K562 (cell line): ENCODE results near the gene PBOV1. TPM values are rescaled to one million over a fixed set of nuclear protein-coding genes. Genes with fewer than 3 reads are reported as not detected.

Source experiments
- ATAC-seq: fragments of 200-7000 bp; cut with Tn5 transposase; 3 replicates; pipeline ENCODE4 v1.9.1; 2020; ENCODE audit warnings: moderate library complexity
- BruUV-seq: library from RNA; stranded (reverse); fragments of 400-500 nt; replicated peaks from 2 replicates; lab custom pipeline; 2021; lab: Mats Ljungman, UMichigan
- CTCF ChIA-PET: fragments of 300-600 bp; formaldehyde crosslinking; extraction: SDS; loops from one replicate; lab custom pipeline; 2021; ENCODE audit warnings: low intra/inter-chr PET ratio; lab: Yijun Ruan, JAX
- POLR2A ChIA-PET: fragments of 300-600, 350-650 bp; sonication (Branson Sonifier 250); formaldehyde crosslinking; extraction: SDS; loops from one replicate; lab custom pipeline; 2021; ENCODE audit warnings: antibody characterized with exemption, inconsistent platforms; lab: Yijun Ruan, JAX
- DNase-seq, 4 experiments: peaks; one replicate each; pipeline versions ENCODE4 v3.0.0 to v3.0.0-alpha.2; 2011 to 2018; ENCODE audit warnings: low spot score in 3 of 4, mixed read lengths in 3 of 4; ENCODE audit errors: extremely low read depth in 1 of 4
- FAIRE-seq: peaks from 2 replicates; lab custom pipeline; 2011; peaks lifted over from hg19 to GRCh38; lab: Jason Lieb, UNC
- H2AFZ ChIP-seq: 2 replicates; pipeline ENCODE4 v1.6.0; 2011; ENCODE audit warnings: low read depth, low read length, control low read depth, inconsistent platforms
- H3K27ac ChIP-seq: fragments of 200-600 bp; 3 replicates; pipeline ENCODE4 v1.8.0; 2011; ENCODE audit warnings: low read depth, mild to moderate bottlenecking, control low read depth, inconsistent platforms, low read length, moderate library complexity, mixed read lengths; ENCODE audit errors: extremely low read depth
- H3K27me3 ChIP-seq, 2 experiments: fragments of 300-600 bp in 1 of 2; 2 replicates in 1 of 2; 3 replicates in 1 of 2; pipeline versions ENCODE4 v1.6.0 to v1.8.0; 2011; ENCODE audit warnings: inconsistent platforms in 2 of 2, low read length in 2 of 2, mild to moderate bottlenecking in 1 of 2, mixed read lengths in 1 of 2, moderate library complexity in 1 of 2; ENCODE audit not compliant: control insufficient read depth in 2 of 2, insufficient read depth in 2 of 2
- H3K36me3 ChIP-seq: fragments of 300-600 bp; 3 replicates; pipeline ENCODE4 v1.8.0; 2011; ENCODE audit warnings: mild to moderate bottlenecking, low read length, inconsistent platforms; ENCODE audit not compliant: control insufficient read depth, insufficient read depth
- H3K4me1 ChIP-seq, 2 experiments: fragments of 200-600 bp in 1 of 2; replicated peaks in 1 of 2; 2 replicates in 1 of 2; 3 replicates in 1 of 2; pipeline versions ENCODE4 v1.5.1 to v1.8.0; 2011; ENCODE audit warnings: inconsistent platforms in 2 of 2, low read length in 2 of 2, mild to moderate bottlenecking in 1 of 2, mixed read lengths in 1 of 2, moderate library complexity in 1 of 2; ENCODE audit not compliant: control insufficient read depth in 2 of 2, insufficient read depth in 2 of 2
- H3K4me2 ChIP-seq: 2 replicates; pipeline ENCODE4 v1.6.1; 2011; ENCODE audit warnings: low read length, control low read depth, inconsistent platforms, mixed read lengths; ENCODE audit not compliant: insufficient read depth
- H3K4me3 ChIP-seq: fragments of 200-600 bp; sonication (generic), shearing (Covaris generic); 2 replicates; pipeline ENCODE4 v1.5.1; 2016; ENCODE audit warnings: control low read depth, inconsistent platforms
- H3K79me2 ChIP-seq: fragments of 200-600 bp; 3 replicates; pipeline ENCODE4 v1.8.0; 2011; ENCODE audit warnings: low read length, inconsistent platforms; ENCODE audit not compliant: control insufficient read depth, insufficient read depth
- H3K9ac ChIP-seq, 2 experiments: 2 replicates each; pipeline versions ENCODE4 v1.6.0 to v1.6.1; 2011; ENCODE audit warnings: low read depth in 2 of 2, low read length in 2 of 2, control low read depth in 1 of 2, inconsistent platforms in 1 of 2, mild to moderate bottlenecking in 1 of 2, mixed read lengths in 1 of 2; ENCODE audit not compliant: insufficient read depth in 1 of 2
- H3K9me1 ChIP-seq: one replicate; pipeline ENCODE4 v1.6.0; 2011; ENCODE audit warnings: inconsistent platforms, mild to moderate bottlenecking, low read length, moderate library complexity; ENCODE audit not compliant: control insufficient read depth, insufficient read depth
- H3K9me3 ChIP-seq: replicated peaks from 2 replicates; pipeline ENCODE4 v1.5.1; 2011; ENCODE audit warnings: low read depth, low read length, inconsistent platforms; ENCODE audit not compliant: control insufficient read depth, insufficient read depth
- H4K20me1 ChIP-seq: replicated peaks from 2 replicates; pipeline ENCODE4 v1.6.1; 2011; ENCODE audit warnings: low read length, inconsistent platforms, mixed read lengths; ENCODE audit not compliant: control insufficient read depth, insufficient read depth
- CEBPB ChIP-seq: fragments of 450-650 bp; IDR thresholded peaks from 2 replicates; pipeline ENCODE4 v1.6.1; 2016; ENCODE audit warnings: missing genetic modification characterization, missing compliant biosample characterization
- HDAC1 ChIP-seq, 2 experiments: fragments of 450-650 bp; IDR thresholded peaks; 2 replicates each; pipeline ENCODE4 v1.6.1; 2016 to 2017; ENCODE audit warnings: inconsistent platforms in 1 of 2, mild to moderate bottlenecking in 1 of 2, moderate library complexity in 1 of 2
- HMG20B ChIP-seq: fragments of 250-450 bp; sonication (Bioruptor Pico); IDR thresholded peaks from 2 replicates; pipeline ENCODE4 v1.5.0; 2021; ENCODE audit warnings: mild to moderate bottlenecking
- HNRNPK ChIP-seq: fragments of 200-400 bp; formaldehyde crosslinking; IDR thresholded peaks from one replicate; pipeline ENCODE4 v1.6.1; 2018; ENCODE audit warnings: mild to moderate bottlenecking, low read depth, low read length; ENCODE audit not compliant: poor library complexity, severe bottlenecking
- JUN ChIP-seq, 2 experiments: sonication (generic) in 1 of 2; formaldehyde crosslinking in 1 of 2; IDR thresholded peaks; 2 replicates each; pipeline versions ENCODE4 v1.6.1 to v1.8.0; 2012 to 2022; ENCODE audit warnings: borderline replicate concordance in 2 of 2, mild to moderate bottlenecking in 2 of 2, improper control_type of control experiment in 1 of 2, low read depth in 1 of 2, low read length in 1 of 2, missing genetic modification reagents in 1 of 2
- KDM5B ChIP-seq: fragments of 200-600 bp; sonication (generic); IDR thresholded peaks from 2 replicates; pipeline ENCODE4 v1.6.1; 2012; ENCODE audit warnings: low read depth, mild to moderate bottlenecking, moderate library complexity, low read length, control low read depth, inconsistent platforms; ENCODE audit not compliant: insufficient replicate concordance
- TAF7 ChIP-seq: fragments of 450-650 bp; IDR thresholded peaks from 2 replicates; pipeline ENCODE4 v1.6.1; 2016; ENCODE audit warnings: missing genetic modification characterization, missing compliant biosample characterization
- ZNF561 ChIP-seq: fragments of 450-650 bp; formaldehyde crosslinking; conservative IDR thresholded peaks from 2 replicates; pipeline ENCODE4 v1.4.0; 2020; ENCODE audit warnings: mild to moderate bottlenecking, moderate library complexity
- WGBS: fragments of 100-300 bp; shearing (Covaris generic); methylation state at CpG from one replicate; pipeline ENCODE4 v1.1.6; 2016; ENCODE audit warnings: low coverage, mixed read lengths; ENCODE audit not compliant: insufficient coverage; ENCODE audit errors: missing lambda C conversion rate; 5-methylcytosine and 5-hydroxymethylcytosine counted together
- in situ Hi-C: fragments of 300-500 bp; cut with MboI; formaldehyde crosslinking; loops from 4 replicates; pipeline ENCODE4 v1.15.0; 2018; ENCODE audit warnings: inconsistent platforms, mixed read lengths
- intact Hi-C: fragments of 100-400 bp; cut with micrococcal nuclease; formaldehyde crosslinking; loops from 2 replicates; pipeline ENCODE4 v1.14.2; 2022
- polyA plus RNA-seq, 8 experiments: library from polyadenylated mRNA; depleted of rRNA in 4 of 8; stranded (reverse) in 5 of 8; unstranded in 3 of 8; fragments of >200 nt; fragmentation: Nextera tagmentation in 2 of 8; fragmentation: Illumina TruSeq in 1 of 8; extraction: Ambion mirVana in 2 of 8; extraction: Trizol in 1 of 8; gene quantifications; 2 replicates each; pipeline versions ENCODE4 v1.2.1 to v1.2.3, GENCODE V29; 2011 to 2014; ENCODE audit warnings: inconsistent platforms in 1 of 8, missing spikeins in 1 of 8
- total RNA-seq, 7 experiments: library from RNA; depleted of rRNA in 6 of 7; stranded (reverse); fragments of >200 nt in 6 of 7; fragmentation: Illumina TruSeq in 2 of 7; extraction: Trizol in 2 of 7; gene quantifications; 2 replicates each; pipeline versions ENCODE4 v1.2.1 to v1.2.3, GENCODE V29; 2011 to 2021; ENCODE audit warnings: low replicate concordance in 1 of 7
- TF ChIP-seq, protein P1 (sequence below): sonication (generic); formaldehyde crosslinking; IDR thresholded peaks from 2 replicates; pipeline ENCODE4 v1.8.1; 2023; ENCODE audit warnings: mild to moderate bottlenecking, missing genetic modification reagents
- TF ChIP-seq, protein P2 (sequence below): sonication (generic); formaldehyde crosslinking; IDR thresholded peaks from 2 replicates; pipeline ENCODE4 v1.9.0; 2022; ENCODE audit warnings: mild to moderate bottlenecking, missing genetic modification reagents
- TF ChIP-seq, protein P3 (sequence below): fragments of 250-450 bp; sonication (Bioruptor Pico); IDR thresholded peaks from 2 replicates; pipeline ENCODE4 v1.4.0; 2020; ENCODE audit warnings: mild to moderate bottlenecking

PBOV1 gene
- total and polyA plus RNA-seq, 9 of the 15 experiments (the other 6 are each of a cell fraction or from before 2014, with no cell fraction given): not detected

DNA sequence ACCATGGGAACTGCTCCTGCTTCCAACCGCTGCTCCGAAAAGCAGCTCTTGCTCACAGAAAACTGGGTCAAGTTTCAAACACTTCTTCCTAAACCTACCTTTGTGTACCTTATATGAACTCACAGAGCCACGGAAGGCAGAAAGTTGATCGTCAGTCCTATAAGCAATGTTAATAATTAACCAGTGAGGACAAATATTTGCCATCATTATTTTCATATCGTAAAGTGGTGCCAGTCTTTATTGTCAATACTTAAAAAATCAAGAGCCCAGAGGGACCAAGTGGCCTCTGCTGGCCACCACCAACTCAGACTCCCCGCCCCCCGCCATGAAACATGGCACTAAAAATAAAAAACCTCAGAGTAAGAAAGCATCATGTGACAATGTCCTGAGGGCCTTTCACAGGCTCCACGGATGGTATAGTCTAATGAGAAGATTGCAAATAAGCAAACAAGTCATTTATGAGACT, 9.1 kb upstream of the PBOV1 start (continued):
- TF ChIP-seq, protein P1, sequence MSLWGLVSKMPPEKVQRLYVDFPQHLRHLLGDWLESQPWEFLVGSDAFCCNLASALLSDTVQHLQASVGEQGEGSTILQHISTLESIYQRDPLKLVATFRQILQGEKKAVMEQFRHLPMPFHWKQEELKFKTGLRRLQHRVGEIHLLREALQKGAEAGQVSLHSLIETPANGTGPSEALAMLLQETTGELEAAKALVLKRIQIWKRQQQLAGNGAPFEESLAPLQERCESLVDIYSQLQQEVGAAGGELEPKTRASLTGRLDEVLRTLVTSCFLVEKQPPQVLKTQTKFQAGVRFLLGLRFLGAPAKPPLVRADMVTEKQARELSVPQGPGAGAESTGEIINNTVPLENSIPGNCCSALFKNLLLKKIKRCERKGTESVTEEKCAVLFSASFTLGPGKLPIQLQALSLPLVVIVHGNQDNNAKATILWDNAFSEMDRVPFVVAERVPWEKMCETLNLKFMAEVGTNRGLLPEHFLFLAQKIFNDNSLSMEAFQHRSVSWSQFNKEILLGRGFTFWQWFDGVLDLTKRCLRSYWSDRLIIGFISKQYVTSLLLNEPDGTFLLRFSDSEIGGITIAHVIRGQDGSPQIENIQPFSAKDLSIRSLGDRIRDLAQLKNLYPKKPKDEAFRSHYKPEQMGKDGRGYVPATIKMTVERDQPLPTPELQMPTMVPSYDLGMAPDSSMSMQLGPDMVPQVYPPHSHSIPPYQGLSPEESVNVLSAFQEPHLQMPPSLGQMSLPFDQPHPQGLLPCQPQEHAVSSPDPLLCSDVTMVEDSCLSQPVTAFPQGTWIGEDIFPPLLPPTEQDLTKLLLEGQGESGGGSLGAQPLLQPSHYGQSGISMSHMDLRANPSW (CRISPR knock-in tag): no peak
- no peak for TF ChIP-seq TAF7 (tag)

DNA sequence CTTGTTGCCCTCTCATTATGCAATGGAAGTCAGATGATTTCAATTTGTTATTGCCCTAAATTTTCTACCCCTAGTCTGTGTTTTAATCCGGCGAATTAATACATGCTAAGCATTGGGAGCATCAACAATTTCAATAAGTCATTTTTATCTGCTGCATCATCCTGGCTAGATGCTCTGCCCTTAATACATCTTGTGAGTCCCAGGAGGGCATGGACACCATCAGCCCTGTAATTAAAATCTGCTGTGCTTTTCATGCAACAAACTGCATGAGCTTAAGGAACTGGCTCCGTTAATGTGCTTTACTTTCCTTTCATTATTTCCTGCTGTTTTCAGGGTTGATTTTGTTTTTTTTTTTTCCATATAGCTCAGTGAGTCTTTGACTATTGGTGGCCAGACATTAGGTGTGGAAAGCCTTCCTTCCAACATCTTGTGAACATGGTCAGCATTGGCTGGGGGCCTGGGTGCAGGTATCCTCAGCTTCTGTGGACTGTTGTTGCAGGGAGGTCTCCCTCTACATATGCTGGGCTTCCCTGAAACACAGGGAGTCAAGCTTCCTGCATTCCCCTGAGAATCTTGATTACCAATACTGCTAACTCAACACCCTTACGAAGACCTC, 8.5 kb upstream of the PBOV1 start:
- TF ChIP-seq, protein P2, sequence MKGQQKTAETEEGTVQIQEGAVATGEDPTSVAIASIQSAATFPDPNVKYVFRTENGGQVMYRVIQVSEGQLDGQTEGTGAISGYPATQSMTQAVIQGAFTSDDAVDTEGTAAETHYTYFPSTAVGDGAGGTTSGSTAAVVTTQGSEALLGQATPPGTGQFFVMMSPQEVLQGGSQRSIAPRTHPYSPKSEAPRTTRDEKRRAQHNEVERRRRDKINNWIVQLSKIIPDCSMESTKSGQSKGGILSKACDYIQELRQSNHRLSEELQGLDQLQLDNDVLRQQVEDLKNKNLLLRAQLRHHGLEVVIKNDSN (CRISPR knock-in tag): no peak
- no peak for TF ChIP-seq HNRNPK
- TF ChIP-seq ZNF561 (CRISPR knock-in tag): no peak
- no peak for TF ChIP-seq CEBPB (tag)
- no peak for TF ChIP-seq HMG20B (CRISPR knock-in tag)
- TF ChIP-seq, protein P3, sequence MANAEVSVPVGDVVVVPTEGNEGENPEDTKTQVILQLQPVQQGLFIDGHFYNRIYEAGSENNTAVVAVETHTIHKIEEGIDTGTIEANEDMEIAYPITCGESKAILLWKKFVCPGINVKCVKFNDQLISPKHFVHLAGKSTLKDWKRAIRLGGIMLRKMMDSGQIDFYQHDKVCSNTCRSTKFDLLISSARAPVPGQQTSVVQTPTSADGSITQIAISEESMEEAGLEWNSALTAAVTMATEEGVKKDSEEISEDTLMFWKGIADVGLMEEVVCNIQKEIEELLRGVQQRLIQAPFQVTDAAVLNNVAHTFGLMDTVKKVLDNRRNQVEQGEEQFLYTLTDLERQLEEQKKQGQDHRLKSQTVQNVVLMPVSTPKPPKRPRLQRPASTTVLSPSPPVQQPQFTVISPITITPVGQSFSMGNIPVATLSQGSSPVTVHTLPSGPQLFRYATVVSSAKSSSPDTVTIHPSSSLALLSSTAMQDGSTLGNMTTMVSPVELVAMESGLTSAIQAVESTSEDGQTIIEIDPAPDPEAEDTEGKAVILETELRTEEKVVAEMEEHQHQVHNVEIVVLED (CRISPR knock-in tag): no peak
- no peak for TF ChIP-seq KDM5B
- TF ChIP-seq JUN (IDR thresholded peaks at IDR 0.05; ENCODE audit: borderline replicate concordance, low read depth, low read length): no peak
- no peak for TF ChIP-seq JUN (CRISPR knock-in tag; IDR thresholded peaks at IDR 0.05; ENCODE audit: borderline replicate concordance)
- TF ChIP-seq HDAC1 (IDR thresholded peaks at IDR 0.05): no peak
- ATAC-seq (no peak), DNase-seq (no peak), FAIRE-seq (no peak)
- Histone ChIP-seq H3K4me1 (no peaks in the 10 kb centered on the region), H4K20me1 (no peaks in the 10 kb centered on the region), H3K27ac (no peak overlapping the region), H3K9me1 (no peaks in the 10 kb centered on the region), H3K27me3 (peaks cover 2 to 7% of the 10 kb centered on the region in 2 experiments; a peak in 2 of 5 replicates), H2AFZ (no peak overlapping the region), H3K36me3 (no peaks in the 10 kb centered on the region), H3K9me3 (no peaks in the 10 kb centered on the region), H3K9ac (no peak overlapping the region), H3K4me2 (no peak overlapping the region), H3K79me2 (no peaks in the 10 kb centered on the region), H3K4me3 (no peak overlapping the region)
- no TSS peak for BruUV-seq
- in situ Hi-C loops (no loop called here), intact Hi-C loops (no loop called here)
- WGBS: 1% methylated on average over 4 of the region's 4 CpGs
- POLR2A ChIA-PET: no interaction called here
- CTCF ChIA-PET: no interaction called here
